ENCODE data around the gene MYL3.
A peak's percentile ranks its signal among the peaks of the same experiment; 100 is the strongest.

The MYL3 gene

GRCh38 chr3:46851364-46852333 lies 11.6 kb downstream of the MYL3 start:
- DNase-seq (ENCODE audit: extremely low read depth, low read depth) = no peak
- H3K4me3 ChIP-seq (replicated peaks; ENCODE audit: low read depth, low read length) = no peak overlapping the region
- TF ChIP-seq CTCF (IDR thresholded peaks at IDR 0.05; ENCODE audit: low read depth, low read length, missing control alignments) = no peak

GRCh38 chr3:46850468-46850779 lies 12.8 kb downstream of the MYL3 start:
- H3K4me3 ChIP-seq (replicated peaks; ENCODE audit: low read depth, low read length) = no peak overlapping the region
- TF ChIP-seq CTCF (IDR thresholded peaks at IDR 0.05; ENCODE audit: low read depth, low read length, missing control alignments) = no peak
- no peak for DNase-seq (ENCODE audit: extremely low read depth, low read depth)

- DNase-seq (ENCODE audit: extremely low read depth, low read depth) = no peak
- TF ChIP-seq CTCF (IDR thresholded peaks at IDR 0.05; ENCODE audit: low read depth, low read length, missing control alignments) = no peak
- no peak overlapping the region for H3K4me3 ChIP-seq (replicated peaks; ENCODE audit: low read depth, low read length)
Observed at GRCh38 chr3:46849686-46850467, 13.4 kb downstream of the MYL3 start.

GRCh38 chr3:46849045-46849631 lies 14.1 kb downstream of the MYL3 start:
- no peak for DNase-seq (ENCODE audit: extremely low read depth, low read depth)
- TF ChIP-seq CTCF (IDR thresholded peaks at IDR 0.05; ENCODE audit: low read depth, low read length, missing control alignments) = no peak
- no peak overlapping the region for H3K4me3 ChIP-seq (replicated peaks; ENCODE audit: low read depth, low read length)

- H3K4me3 ChIP-seq (replicated peaks; ENCODE audit: low read depth, low read length) = no peak overlapping the region
- DNase-seq (ENCODE audit: extremely low read depth, low read depth) = no peak
- peak; percentile 65 for TF ChIP-seq CTCF (IDR thresholded peaks at IDR 0.05; ENCODE audit: low read depth, low read length, missing control alignments)
Observed at GRCh38 chr3:46848271-46849044, 14.8 kb downstream of the MYL3 start.

- H3K4me3 ChIP-seq (replicated peaks; ENCODE audit: low read depth, low read length) = no peak overlapping the region
- no peak for DNase-seq (ENCODE audit: extremely low read depth, low read depth)
- no peak for TF ChIP-seq CTCF (IDR thresholded peaks at IDR 0.05; ENCODE audit: low read depth, low read length, missing control alignments)
Observed at GRCh38 chr3:46847744-46848143, 15.5 kb downstream of the MYL3 start.

Measured in HFF-Myc (cell line).